ENCODE data around the gene HIPK2. TPM values are rescaled to one million over a fixed set of nuclear protein-coding genes. Genes with fewer than 3 reads are reported as not detected.

The HIPK2 gene
- total and polyA plus RNA-seq, 5 donors from 2014 or later, result 0.44 to 17.5 (median 0.78) TPM

GRCh38 chr7:139683137-139683921 lies 94.5 kb downstream of the HIPK2 start:
- Histone ChIP-seq H3K9me3 (ENCODE audit: control insufficient read depth in 2 of 2, low read length in 2 of 2) (no peaks in the 10 kb centered on the region), H3K27me3 (ENCODE audit: control insufficient read depth, insufficient read depth, low read length) (no peaks in the 10 kb centered on the region), H3K36me3 (ENCODE audit: control insufficient read depth, insufficient read depth, low read length) (no peaks in the 10 kb centered on the region), H3K4me1 (ENCODE audit: control insufficient read depth, insufficient read depth, low read length, poor library complexity, severe bottlenecking) (no peaks in the 10 kb centered on the region), H3K27ac (ENCODE audit: insufficient read depth, low read length, poor library complexity, severe bottlenecking) (no peak overlapping the region), H3K4me3 (ENCODE audit: low read depth, low read length) (no peak overlapping the region)
- Mint-ChIP-seq H3K4me1 (peaks cover 0 to 17% (median 4%) of the 10 kb centered on the region in 4 donors), H3K4me3 (no peak overlapping the region), H3K9me3 (peaks cover 0 to 8% (median 2%) of the 10 kb centered on the region in 7 donors), H3K36me3 (peaks cover 26% of the 10 kb centered on the region), H3K27me3 (no peaks in the 10 kb centered on the region), H3K27ac (no peak overlapping the region)
- ATAC-seq (ENCODE audit: low read depth in 2 of 2) (no peak), DNase-seq (no peak)

DNA sequence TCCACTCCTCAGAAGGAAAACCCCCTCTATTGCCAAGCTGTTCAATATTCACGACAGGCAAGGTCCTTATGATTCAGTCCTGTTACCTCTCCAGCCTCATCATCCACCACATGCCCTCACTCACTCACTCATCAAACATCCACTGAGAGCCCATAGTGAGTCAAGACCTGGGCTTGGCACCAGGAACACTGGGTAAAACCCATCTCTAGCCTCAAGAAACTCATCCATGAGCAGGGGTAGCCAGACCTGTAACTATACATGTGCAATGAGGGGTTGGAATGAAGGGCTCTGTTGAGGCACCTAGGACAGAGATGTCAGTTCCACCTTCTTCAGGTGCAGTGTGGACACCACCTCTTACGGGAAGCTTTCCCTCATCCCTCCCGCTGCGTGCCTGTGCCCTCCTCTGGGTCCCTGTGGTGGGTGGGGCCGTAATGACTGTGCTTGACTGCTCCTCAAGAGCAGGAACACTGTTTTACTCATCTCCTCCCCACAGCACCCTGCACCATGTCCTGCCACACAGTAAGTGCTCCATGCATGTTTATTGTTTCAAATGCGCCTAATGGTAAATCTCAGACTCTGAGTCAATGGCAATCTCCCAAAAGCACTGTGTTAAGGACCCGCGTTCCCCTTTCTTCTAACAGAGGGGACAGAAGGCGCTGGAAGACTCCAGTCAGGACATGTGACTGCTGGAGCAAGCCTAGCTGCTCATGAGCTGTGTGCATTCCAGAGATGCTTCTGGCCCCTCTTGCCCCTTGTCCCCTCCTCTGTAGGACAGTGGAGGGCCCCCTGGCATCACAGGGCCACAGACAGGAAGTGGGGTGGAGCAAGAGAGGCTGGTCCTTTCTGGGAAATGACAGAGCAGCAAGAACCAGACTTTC lies 95.4 kb downstream of the HIPK2 start:
- H3K4me1 Mint-ChIP-seq, result peaks cover 0 to 17% (median 4%) of the 10 kb centered on the region in 4 donors

DNA sequence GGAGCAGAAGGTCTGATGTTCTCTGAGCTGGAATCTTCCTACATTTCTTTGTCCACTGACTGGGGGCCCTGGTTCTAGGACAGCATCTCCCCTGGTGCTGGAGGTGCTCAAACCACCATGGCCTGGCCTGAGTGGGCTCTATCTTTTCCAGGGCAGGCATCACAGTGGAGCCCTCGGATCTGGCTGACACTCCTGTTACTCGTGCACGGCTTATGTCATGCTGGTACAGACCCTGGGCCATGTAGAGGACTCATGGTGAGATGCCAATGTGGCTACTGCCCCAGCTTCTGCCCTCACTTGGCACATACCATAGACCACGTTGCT lies 96.0 kb downstream of the HIPK2 start:
- Mint-ChIP-seq H3K4me1 (peaks cover 0 to 17% (median 4%) of the 10 kb centered on the region in 4 donors), H3K4me3 (no peak overlapping the region), H3K27ac (peak overlapping the region in 2 of 3 donors; percentile 21 to 58), H3K27me3 (no peaks in the 10 kb centered on the region), H3K9me3 (peaks cover 0 to 7% (median 1%) of the 10 kb centered on the region in 7 donors), H3K36me3 (peaks cover 22% of the 10 kb centered on the region)
- ATAC-seq (ENCODE audit: low read depth in 2 of 2) (no peak), DNase-seq (no peak)
- H3K4me1 ChIP-seq (ENCODE audit: control insufficient read depth, insufficient read depth, low read length, poor library complexity, severe bottlenecking), result no peaks in the 10 kb centered on the region
- H3K27me3 ChIP-seq (ENCODE audit: control insufficient read depth, insufficient read depth, low read length), result no peaks in the 10 kb centered on the region
- no peaks in the 10 kb centered on the region for H3K36me3 ChIP-seq (ENCODE audit: control insufficient read depth, insufficient read depth, low read length)
- H3K27ac ChIP-seq (ENCODE audit: insufficient read depth, low read length, poor library complexity, severe bottlenecking), result no peak overlapping the region
- no peaks in the 10 kb centered on the region for H3K9me3 ChIP-seq (ENCODE audit: control insufficient read depth in 2 of 2, low read length in 2 of 2)
- H3K4me3 ChIP-seq (ENCODE audit: low read depth, low read length), result no peak overlapping the region

More for the DNA sequence above, 95.4 kb downstream of the HIPK2 start:
- Histone ChIP-seq H3K36me3 (ENCODE audit: control insufficient read depth, insufficient read depth, low read length) (no peaks in the 10 kb centered on the region), H3K4me3 (ENCODE audit: low read depth, low read length) (no peak overlapping the region), H3K4me1 (ENCODE audit: control insufficient read depth, insufficient read depth, low read length, poor library complexity, severe bottlenecking) (no peaks in the 10 kb centered on the region), H3K27me3 (ENCODE audit: control insufficient read depth, insufficient read depth, low read length) (no peaks in the 10 kb centered on the region), H3K9me3 (ENCODE audit: control insufficient read depth in 2 of 2, low read length in 2 of 2) (no peaks in the 10 kb centered on the region), H3K27ac (ENCODE audit: insufficient read depth, low read length, poor library complexity, severe bottlenecking) (no peak overlapping the region)
- H3K9me3 Mint-ChIP-seq, result peaks cover 0 to 8% (median 1%) of the 10 kb centered on the region in 7 donors
- no peak overlapping the region for H3K4me3 Mint-ChIP-seq
- peak overlapping the region; percentile 58 to 69 (median 63) for H3K27ac Mint-ChIP-seq
- peak in 1 of 3 donors; percentile 45 for DNase-seq
- ATAC-seq (ENCODE audit: low read depth in 2 of 2), result peak in 1 of 2 donors; percentile 13
- H3K36me3 Mint-ChIP-seq, result peaks cover 22% of the 10 kb centered on the region
- no peaks in the 10 kb centered on the region for H3K27me3 Mint-ChIP-seq

DNA sequence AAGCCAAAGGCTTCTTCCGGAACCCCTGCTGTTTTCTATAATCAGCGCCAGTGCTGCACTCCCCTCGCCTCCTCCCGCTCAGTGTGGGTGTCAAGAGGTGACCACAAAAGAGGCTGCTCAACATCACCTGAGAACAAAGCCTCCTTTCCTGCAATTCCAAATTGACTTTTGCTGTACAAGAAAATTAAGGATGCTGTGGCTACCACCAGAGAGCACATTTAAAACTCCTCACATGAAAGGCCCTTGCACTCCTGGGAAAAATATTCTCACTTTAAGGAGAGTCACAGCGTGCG lies 96.4 kb downstream of the HIPK2 start:
- Mint-ChIP-seq H3K9me3 (peaks cover 0 to 6% (median 1%) of the 10 kb centered on the region in 7 donors), H3K27me3 (no peaks in the 10 kb centered on the region), H3K4me1 (peaks cover 0 to 17% (median 5%) of the 10 kb centered on the region in 4 donors), H3K27ac (no peak overlapping the region), H3K36me3 (peaks cover 22% of the 10 kb centered on the region), H3K4me3 (no peak overlapping the region)
- Histone ChIP-seq H3K36me3 (ENCODE audit: control insufficient read depth, insufficient read depth, low read length) (no peaks in the 10 kb centered on the region), H3K27me3 (ENCODE audit: control insufficient read depth, insufficient read depth, low read length) (no peaks in the 10 kb centered on the region), H3K4me3 (ENCODE audit: low read depth, low read length) (no peak overlapping the region), H3K9me3 (ENCODE audit: control insufficient read depth in 2 of 2, low read length in 2 of 2) (no peaks in the 10 kb centered on the region), H3K27ac (ENCODE audit: insufficient read depth, low read length, poor library complexity, severe bottlenecking) (no peak overlapping the region), H3K4me1 (ENCODE audit: control insufficient read depth, insufficient read depth, low read length, poor library complexity, severe bottlenecking) (no peaks in the 10 kb centered on the region)
- no peak for ATAC-seq (ENCODE audit: low read depth in 2 of 2)
- DNase-seq, result no peak

- Mint-ChIP-seq H3K4me3 (no peak overlapping the region), H3K27ac (no peak overlapping the region), H3K4me1 (peaks cover 0 to 23% (median 10%) of the 10 kb centered on the region in 4 donors), H3K9me3 (peaks cover 0 to 3% (median under 1%) of the 10 kb centered on the region in 7 donors), H3K27me3 (no peaks in the 10 kb centered on the region), H3K36me3 (peaks cover 20% of the 10 kb centered on the region)
- Histone ChIP-seq H3K9me3 (ENCODE audit: control insufficient read depth in 2 of 2, low read length in 2 of 2) (no peaks in the 10 kb centered on the region), H3K4me1 (ENCODE audit: control insufficient read depth, insufficient read depth, low read length, poor library complexity, severe bottlenecking) (no peaks in the 10 kb centered on the region), H3K27me3 (ENCODE audit: control insufficient read depth, insufficient read depth, low read length) (no peaks in the 10 kb centered on the region), H3K27ac (ENCODE audit: insufficient read depth, low read length, poor library complexity, severe bottlenecking) (no peak overlapping the region), H3K4me3 (ENCODE audit: low read depth, low read length) (no peak overlapping the region), H3K36me3 (ENCODE audit: control insufficient read depth, insufficient read depth, low read length) (no peaks in the 10 kb centered on the region)
- ATAC-seq (ENCODE audit: low read depth in 2 of 2), result peak; percentile 68 to 72
- DNase-seq, result peak in 1 of 3 donors; percentile 78
Measured at GRCh38 chr7:139680676-139681462, 96.9 kb downstream of the HIPK2 start.

DNA sequence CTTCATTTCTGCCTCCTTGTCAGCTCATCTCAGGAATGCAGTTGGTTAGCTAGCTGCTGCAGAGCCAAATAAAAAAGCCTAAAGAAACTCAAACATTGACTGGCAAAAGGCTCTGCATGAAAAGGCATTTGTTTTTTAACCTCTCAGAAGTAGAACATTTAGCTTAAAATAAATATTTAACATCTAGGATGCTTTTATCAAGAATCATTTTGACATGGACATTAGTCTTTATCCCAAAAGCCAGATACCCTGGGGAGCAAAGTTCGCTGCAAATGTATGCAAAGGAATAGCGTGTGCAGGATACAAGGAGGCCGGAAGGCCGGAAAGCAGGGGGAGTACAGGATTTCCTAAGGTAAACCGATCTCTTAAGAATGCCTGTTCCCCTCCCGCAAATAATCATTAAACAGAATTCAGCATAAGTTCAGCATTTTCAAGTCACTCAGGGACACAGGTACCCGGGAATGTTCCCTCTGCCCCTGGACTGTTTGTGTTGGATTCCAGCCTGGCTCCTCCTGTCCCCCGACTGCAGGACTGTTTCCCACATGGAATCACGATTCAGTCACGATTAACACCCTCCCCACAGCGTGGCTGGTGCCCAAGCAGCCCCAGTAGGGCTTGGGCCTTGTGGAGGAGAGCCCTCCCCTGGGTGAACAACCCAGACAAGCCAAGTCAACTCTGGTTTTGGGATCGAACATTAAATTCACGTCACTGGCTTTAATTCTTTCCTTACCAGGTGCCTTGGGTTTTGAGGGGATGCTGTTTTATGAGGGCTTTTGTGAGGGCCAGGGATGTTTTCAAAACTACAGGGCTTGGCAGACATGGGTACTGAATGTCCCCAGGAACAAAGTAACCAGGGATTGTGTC lies 97.8 kb downstream of the HIPK2 start:
- Histone ChIP-seq H3K4me1 (ENCODE audit: control insufficient read depth, insufficient read depth, low read length, poor library complexity, severe bottlenecking) (peaks cover 5% of the 10 kb centered on the region), H3K27ac (ENCODE audit: insufficient read depth, low read length, poor library complexity, severe bottlenecking) (no peak overlapping the region), H3K4me3 (ENCODE audit: low read depth, low read length) (no peak overlapping the region), H3K27me3 (ENCODE audit: control insufficient read depth, insufficient read depth, low read length) (no peaks in the 10 kb centered on the region), H3K36me3 (ENCODE audit: control insufficient read depth, insufficient read depth, low read length) (no peaks in the 10 kb centered on the region), H3K9me3 (ENCODE audit: control insufficient read depth in 2 of 2, low read length in 2 of 2) (no peaks in the 10 kb centered on the region)
- Mint-ChIP-seq H3K4me1 (peaks cover 3 to 30% (median 14%) of the 10 kb centered on the region in 4 donors), H3K4me3 (no peak overlapping the region), H3K27me3 (no peaks in the 10 kb centered on the region), H3K27ac (no peak overlapping the region), H3K9me3 (peaks cover 0 to 1% (median 0%) of the 10 kb centered on the region in 7 donors), H3K36me3 (peaks cover 16% of the 10 kb centered on the region)
- no peak for ATAC-seq (ENCODE audit: low read depth in 2 of 2)
- no peak for DNase-seq

DNA sequence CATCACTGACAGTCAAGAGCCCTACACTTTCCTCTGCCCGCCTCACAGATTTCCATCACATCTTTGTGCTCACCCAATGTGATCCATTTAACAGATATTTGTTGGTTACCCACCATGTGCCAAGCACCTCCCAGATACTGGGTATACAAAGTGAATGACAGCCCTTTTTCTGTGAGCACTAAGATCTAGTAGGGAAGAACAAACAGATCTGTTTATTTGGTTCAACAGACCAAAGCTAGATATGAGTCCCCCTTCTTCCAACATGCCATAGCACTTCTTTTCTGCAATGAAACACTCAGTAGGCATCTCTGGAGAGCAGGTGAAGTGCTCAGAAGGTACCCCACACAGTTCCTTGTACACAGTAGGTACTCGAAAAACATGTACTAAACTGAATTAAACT lies 101.4 kb downstream of the HIPK2 start:
- no peak overlapping the region for H3K27ac ChIP-seq (ENCODE audit: insufficient read depth, low read length, poor library complexity, severe bottlenecking)
- no peaks in the 10 kb centered on the region for H3K36me3 ChIP-seq (ENCODE audit: control insufficient read depth, insufficient read depth, low read length)
- peaks cover 11 to 18% (median 14%) of the 10 kb centered on the region in 4 donors for H3K4me1 Mint-ChIP-seq
- no peaks in the 10 kb centered on the region for H3K9me3 ChIP-seq (ENCODE audit: control insufficient read depth in 2 of 2, low read length in 2 of 2)
- no peak overlapping the region for H3K4me3 ChIP-seq (ENCODE audit: low read depth, low read length)
- H3K27ac Mint-ChIP-seq, result peak overlapping the region in 1 of 3 donors; percentile 39
- no peaks in the 10 kb centered on the region for H3K27me3 Mint-ChIP-seq
- peaks cover 8% of the 10 kb centered on the region for H3K36me3 Mint-ChIP-seq
- ATAC-seq (ENCODE audit: low read depth in 2 of 2), result no peak
- H3K9me3 Mint-ChIP-seq, result peaks cover 0 to 3% (median 0%) of the 10 kb centered on the region in 7 donors
- H3K4me3 Mint-ChIP-seq, result peak overlapping the region in 1 of 4 donors; percentile 71
- peaks cover 5% of the 10 kb centered on the region for H3K4me1 ChIP-seq (ENCODE audit: control insufficient read depth, insufficient read depth, low read length, poor library complexity, severe bottlenecking)
- no peaks in the 10 kb centered on the region for H3K27me3 ChIP-seq (ENCODE audit: control insufficient read depth, insufficient read depth, low read length)
- DNase-seq, result no peak
